ENCODE data around the gene STAB2.

DNA sequence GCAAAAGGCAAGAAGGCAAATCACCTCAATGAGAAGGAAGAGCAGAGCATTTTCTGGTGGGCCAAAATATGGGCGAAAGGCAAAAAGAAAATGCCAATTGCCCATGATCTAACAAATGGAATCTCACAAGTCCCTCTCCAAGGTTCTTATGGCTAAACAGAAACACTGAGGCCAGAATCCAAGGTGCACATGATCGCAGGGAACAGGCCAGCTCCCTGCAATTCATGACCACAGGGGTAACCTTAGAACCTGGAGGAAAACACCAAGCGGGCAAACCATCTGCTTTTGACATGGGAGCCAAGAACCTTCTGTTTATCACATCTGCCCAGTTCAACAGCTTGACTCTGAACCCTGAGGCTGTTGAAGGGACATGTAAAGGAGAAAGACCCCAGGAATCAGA, 193.9 kb downstream of the STAB2 start:
- TF ChIP-seq FOXM1 (IDR thresholded peaks at IDR 0.05; ENCODE audit: borderline replicate concordance, low read depth) (no peak), YY1 (IDR thresholded peaks at IDR 0.05; ENCODE audit: low read depth) (no peak), EP300 (IDR thresholded peaks at IDR 0.05; ENCODE audit: borderline replicate concordance) (no peak)
- TF ChIP-seq, protein P1, sequence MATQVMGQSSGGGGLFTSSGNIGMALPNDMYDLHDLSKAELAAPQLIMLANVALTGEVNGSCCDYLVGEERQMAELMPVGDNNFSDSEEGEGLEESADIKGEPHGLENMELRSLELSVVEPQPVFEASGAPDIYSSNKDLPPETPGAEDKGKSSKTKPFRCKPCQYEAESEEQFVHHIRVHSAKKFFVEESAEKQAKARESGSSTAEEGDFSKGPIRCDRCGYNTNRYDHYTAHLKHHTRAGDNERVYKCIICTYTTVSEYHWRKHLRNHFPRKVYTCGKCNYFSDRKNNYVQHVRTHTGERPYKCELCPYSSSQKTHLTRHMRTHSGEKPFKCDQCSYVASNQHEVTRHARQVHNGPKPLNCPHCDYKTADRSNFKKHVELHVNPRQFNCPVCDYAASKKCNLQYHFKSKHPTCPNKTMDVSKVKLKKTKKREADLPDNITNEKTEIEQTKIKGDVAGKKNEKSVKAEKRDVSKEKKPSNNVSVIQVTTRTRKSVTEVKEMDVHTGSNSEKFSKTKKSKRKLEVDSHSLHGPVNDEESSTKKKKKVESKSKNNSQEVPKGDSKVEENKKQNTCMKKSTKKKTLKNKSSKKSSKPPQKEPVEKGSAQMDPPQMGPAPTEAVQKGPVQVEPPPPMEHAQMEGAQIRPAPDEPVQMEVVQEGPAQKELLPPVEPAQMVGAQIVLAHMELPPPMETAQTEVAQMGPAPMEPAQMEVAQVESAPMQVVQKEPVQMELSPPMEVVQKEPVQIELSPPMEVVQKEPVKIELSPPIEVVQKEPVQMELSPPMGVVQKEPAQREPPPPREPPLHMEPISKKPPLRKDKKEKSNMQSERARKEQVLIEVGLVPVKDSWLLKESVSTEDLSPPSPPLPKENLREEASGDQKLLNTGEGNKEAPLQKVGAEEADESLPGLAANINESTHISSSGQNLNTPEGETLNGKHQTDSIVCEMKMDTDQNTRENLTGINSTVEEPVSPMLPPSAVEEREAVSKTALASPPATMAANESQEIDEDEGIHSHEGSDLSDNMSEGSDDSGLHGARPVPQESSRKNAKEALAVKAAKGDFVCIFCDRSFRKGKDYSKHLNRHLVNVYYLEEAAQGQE (IDR thresholded peaks at IDR 0.05; ENCODE audit: low read depth) = no peak

Measured in Ishikawa (cell line).